HEK293 (cell line): ENCODE measurements around the gene TMEM121.

Source experiments
- CTCF ChIA-PET: fragments of 350-600 bp; formaldehyde crosslinking; extraction: SDS; loops from one replicate; lab custom pipeline; 2021; ENCODE audit warnings: antibody characterized with exemption; lab: Yijun Ruan, JAX
- POLR2A ChIA-PET: fragments of 300-600 bp; formaldehyde crosslinking; extraction: SDS; loops from one replicate; lab custom pipeline; 2020; ENCODE audit warnings: antibody characterized with exemption, inconsistent platforms; lab: Yijun Ruan, JAX
- H3K27ac ChIP-seq: fragments of 200-500 bp; sonication (Bioruptor generic); 2 replicates; pipeline ENCODE4 v1.5.1; 2014; ENCODE audit warnings: low read depth, low read length, control low read depth, inconsistent platforms; ENCODE audit errors: extremely low read depth
- H3K36me3 ChIP-seq, 2 experiments: fragments of 200-500 bp in 1 of 2; sonication (Bioruptor generic) in 1 of 2; 1 replicate in 1 of 2; 2 replicates in 1 of 2; pipeline ENCODE4 v1.5.1; 2014 to 2017; ENCODE audit warnings: inconsistent platforms in 2 of 2, low read length in 2 of 2; ENCODE audit not compliant: control insufficient read depth in 2 of 2, insufficient read depth in 1 of 2
- H3K4me1 ChIP-seq: fragments of 200-500 bp; sonication (Bioruptor generic); 2 replicates; pipeline ENCODE4 v1.5.1; 2014; ENCODE audit warnings: mild to moderate bottlenecking, low read length, inconsistent platforms; ENCODE audit not compliant: control insufficient read depth, insufficient read depth
- H3K4me3 ChIP-seq: 2 replicates; pipeline ENCODE4 v1.5.1; 2011; ENCODE audit warnings: low read depth, mild to moderate bottlenecking, control low read depth, low read length, moderate library complexity
- H3K9me3 ChIP-seq: fragments of 200-500 bp; sonication (Bioruptor generic); 2 replicates; pipeline ENCODE4 v1.5.1; 2014; ENCODE audit warnings: low read depth, low read length, inconsistent platforms; ENCODE audit not compliant: control insufficient read depth, insufficient read depth
- GLIS2 ChIP-seq: fragments of 450-650 bp; formaldehyde crosslinking; IDR thresholded peaks from 2 replicates; pipeline ENCODE4 v1.5.1; 2016; ENCODE audit warnings: missing biosample characterization, missing genetic modification characterization
- KLF9 ChIP-seq: fragments of 450-650 bp; formaldehyde crosslinking; IDR thresholded peaks from 2 replicates; pipeline ENCODE4 v1.5.1; 2016; ENCODE audit warnings: missing biosample characterization, missing genetic modification characterization, low read depth
- OSR2 ChIP-seq: fragments of 450-650 bp; formaldehyde crosslinking; IDR thresholded peaks from 2 replicates; pipeline ENCODE4 v1.5.1; 2016; ENCODE audit warnings: missing biosample characterization, missing genetic modification characterization
- ZBTB8A ChIP-seq: fragments of 450-650 bp; formaldehyde crosslinking; IDR thresholded peaks from 2 replicates; pipeline ENCODE4 v1.5.1; 2016; ENCODE audit warnings: missing biosample characterization, missing genetic modification characterization
- ZNF169 ChIP-seq: fragments of 450-650 bp; formaldehyde crosslinking; IDR thresholded peaks from 2 replicates; pipeline ENCODE4 v1.5.1; 2016; ENCODE audit warnings: missing biosample characterization, missing genetic modification characterization
- ZNF302 ChIP-seq: fragments of 450-650 bp; formaldehyde crosslinking; IDR thresholded peaks from 2 replicates; pipeline ENCODE4 v1.5.1; 2016; ENCODE audit warnings: missing biosample characterization, missing genetic modification characterization, low read depth
- ZNF521 ChIP-seq: fragments of 450-650 bp; formaldehyde crosslinking; IDR thresholded peaks from 2 replicates; pipeline ENCODE4 v1.5.1; 2017; ENCODE audit warnings: missing biosample characterization, mild to moderate bottlenecking, missing genetic modification characterization
- ZNF561 ChIP-seq: fragments of 450-650 bp; IDR thresholded peaks from 2 replicates; pipeline ENCODE4 v1.5.1; 2018; ENCODE audit warnings: missing biosample characterization, missing genetic modification characterization, borderline replicate concordance
- ZNF623 ChIP-seq: fragments of 450-650 bp; formaldehyde crosslinking; IDR thresholded peaks from 2 replicates; pipeline ENCODE4 v1.5.1; 2016; ENCODE audit warnings: missing biosample characterization, missing genetic modification characterization
- ZSCAN30 ChIP-seq: fragments of 450-650 bp; IDR thresholded peaks from 2 replicates; pipeline ENCODE4 v1.5.1; 2018; ENCODE audit warnings: missing biosample characterization, mild to moderate bottlenecking, missing genetic modification characterization, moderate library complexity
- TF ChIP-seq, protein P1 (sequence below): fragments of 450-650 bp; IDR thresholded peaks from 2 replicates; pipeline ENCODE4 v1.5.1; 2018; ENCODE audit warnings: missing biosample characterization, mild to moderate bottlenecking, missing genetic modification characterization
- TF ChIP-seq, protein P2 (sequence below): fragments of 450-650 bp; formaldehyde crosslinking; conservative IDR thresholded peaks from 2 replicates; pipeline ENCODE4 v1.5.1; 2016; ENCODE audit warnings: low read depth, missing biosample characterization, missing genetic modification characterization
- TF ChIP-seq, protein P3 (sequence below): fragments of 450-650 bp; formaldehyde crosslinking; IDR thresholded peaks from 2 replicates; pipeline ENCODE4 v1.5.1; 2016; ENCODE audit warnings: missing biosample characterization, missing genetic modification characterization
- TF ChIP-seq, protein P4 (sequence below): fragments of 450-650 bp; formaldehyde crosslinking; IDR thresholded peaks from 2 replicates; pipeline ENCODE4 v1.5.1; 2017; ENCODE audit warnings: missing biosample characterization, missing genetic modification characterization
- TF ChIP-seq, protein P5 (sequence below): fragments of 450-650 bp; formaldehyde crosslinking; IDR thresholded peaks from 2 replicates; pipeline ENCODE4 v1.5.1; 2016; ENCODE audit warnings: missing biosample characterization, missing genetic modification characterization, borderline replicate concordance
- TF ChIP-seq, protein P6 (sequence below): fragments of 450-650 bp; formaldehyde crosslinking; IDR thresholded peaks from 2 replicates; pipeline ENCODE4 v1.5.1; 2016; ENCODE audit warnings: missing biosample characterization, missing genetic modification characterization, low read depth

TMEM121 gene

DNA sequence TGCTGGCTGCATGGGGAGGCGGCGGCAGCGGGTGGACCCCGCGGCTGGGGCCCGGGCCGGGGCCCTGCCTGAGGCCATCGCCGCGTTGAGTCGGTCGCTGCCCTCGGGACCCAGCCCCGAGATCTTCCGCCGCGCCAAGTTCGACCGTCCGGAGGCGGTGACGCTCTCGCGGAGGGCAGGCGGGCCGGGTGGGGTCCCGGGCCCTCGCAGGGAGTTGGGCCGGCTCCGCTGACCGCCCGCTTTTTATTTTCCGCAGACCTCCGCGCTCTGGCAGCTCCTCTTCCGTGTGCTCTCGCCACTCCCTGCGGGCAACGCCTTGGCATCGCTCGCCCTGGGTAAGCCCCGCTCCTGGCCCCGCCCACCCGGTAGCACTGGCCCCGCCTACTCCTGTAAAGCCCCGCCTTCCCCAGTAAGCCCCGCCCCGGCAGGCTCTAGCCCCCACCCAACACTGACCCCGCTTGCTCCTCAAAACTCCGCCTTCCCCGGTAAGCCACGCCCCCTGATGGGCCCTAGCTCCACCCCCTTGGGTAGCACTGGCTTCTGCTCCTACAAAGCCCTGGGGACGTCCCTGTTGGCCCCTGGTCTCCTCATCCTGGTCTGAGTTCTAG lies 34.9 kb upstream of the TMEM121 start (continued):
- no peak for TF ChIP-seq ZNF521 (tag by site-specific recombination)
- TF ChIP-seq OSR2 (tag by site-specific recombination) = peak; percentile 67
- TF ChIP-seq ZNF623 (tag by site-specific recombination) = no peak
- TF ChIP-seq, protein P1, sequence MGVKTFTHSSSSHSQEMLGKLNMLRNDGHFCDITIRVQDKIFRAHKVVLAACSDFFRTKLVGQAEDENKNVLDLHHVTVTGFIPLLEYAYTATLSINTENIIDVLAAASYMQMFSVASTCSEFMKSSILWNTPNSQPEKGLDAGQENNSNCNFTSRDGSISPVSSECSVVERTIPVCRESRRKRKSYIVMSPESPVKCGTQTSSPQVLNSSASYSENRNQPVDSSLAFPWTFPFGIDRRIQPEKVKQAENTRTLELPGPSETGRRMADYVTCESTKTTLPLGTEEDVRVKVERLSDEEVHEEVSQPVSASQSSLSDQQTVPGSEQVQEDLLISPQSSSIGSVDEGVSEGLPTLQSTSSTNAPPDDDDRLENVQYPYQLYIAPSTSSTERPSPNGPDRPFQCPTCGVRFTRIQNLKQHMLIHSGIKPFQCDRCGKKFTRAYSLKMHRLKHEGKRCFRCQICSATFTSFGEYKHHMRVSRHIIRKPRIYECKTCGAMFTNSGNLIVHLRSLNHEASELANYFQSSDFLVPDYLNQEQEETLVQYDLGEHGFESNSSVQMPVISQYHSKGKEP (tag by site-specific recombination) = 0 out of 2 replicates have a peak, but pooled peaks have one; percentile 34
- TF ChIP-seq KLF9 (tag by site-specific recombination) = peak; percentile 38; the same call in 1 of the 2 replicates
- peak; percentile 81 for TF ChIP-seq ZSCAN30
- TF ChIP-seq, protein P2, sequence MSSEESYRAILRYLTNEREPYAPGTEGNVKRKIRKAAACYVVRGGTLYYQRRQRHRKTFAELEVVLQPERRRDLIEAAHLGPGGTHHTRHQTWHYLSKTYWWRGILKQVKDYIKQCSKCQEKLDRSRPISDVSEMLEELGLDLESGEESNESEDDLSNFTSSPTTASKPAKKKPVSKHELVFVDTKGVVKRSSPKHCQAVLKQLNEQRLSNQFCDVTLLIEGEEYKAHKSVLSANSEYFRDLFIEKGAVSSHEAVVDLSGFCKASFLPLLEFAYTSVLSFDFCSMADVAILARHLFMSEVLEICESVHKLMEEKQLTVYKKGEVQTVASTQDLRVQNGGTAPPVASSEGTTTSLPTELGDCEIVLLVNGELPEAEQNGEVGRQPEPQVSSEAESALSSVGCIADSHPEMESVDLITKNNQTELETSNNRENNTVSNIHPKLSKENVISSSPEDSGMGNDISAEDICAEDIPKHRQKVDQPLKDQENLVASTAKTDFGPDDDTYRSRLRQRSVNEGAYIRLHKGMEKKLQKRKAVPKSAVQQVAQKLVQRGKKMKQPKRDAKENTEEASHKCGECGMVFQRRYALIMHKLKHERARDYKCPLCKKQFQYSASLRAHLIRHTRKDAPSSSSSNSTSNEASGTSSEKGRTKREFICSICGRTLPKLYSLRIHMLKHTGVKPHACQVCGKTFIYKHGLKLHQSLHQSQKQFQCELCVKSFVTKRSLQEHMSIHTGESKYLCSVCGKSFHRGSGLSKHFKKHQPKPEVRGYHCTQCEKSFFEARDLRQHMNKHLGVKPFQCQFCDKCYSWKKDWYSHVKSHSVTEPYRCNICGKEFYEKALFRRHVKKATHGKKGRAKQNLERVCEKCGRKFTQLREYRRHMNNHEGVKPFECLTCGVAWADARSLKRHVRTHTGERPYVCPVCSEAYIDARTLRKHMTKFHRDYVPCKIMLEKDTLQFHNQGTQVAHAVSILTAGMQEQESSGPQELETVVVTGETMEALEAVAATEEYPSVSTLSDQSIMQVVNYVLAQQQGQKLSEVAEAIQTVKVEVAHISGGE = no peak

DNA sequence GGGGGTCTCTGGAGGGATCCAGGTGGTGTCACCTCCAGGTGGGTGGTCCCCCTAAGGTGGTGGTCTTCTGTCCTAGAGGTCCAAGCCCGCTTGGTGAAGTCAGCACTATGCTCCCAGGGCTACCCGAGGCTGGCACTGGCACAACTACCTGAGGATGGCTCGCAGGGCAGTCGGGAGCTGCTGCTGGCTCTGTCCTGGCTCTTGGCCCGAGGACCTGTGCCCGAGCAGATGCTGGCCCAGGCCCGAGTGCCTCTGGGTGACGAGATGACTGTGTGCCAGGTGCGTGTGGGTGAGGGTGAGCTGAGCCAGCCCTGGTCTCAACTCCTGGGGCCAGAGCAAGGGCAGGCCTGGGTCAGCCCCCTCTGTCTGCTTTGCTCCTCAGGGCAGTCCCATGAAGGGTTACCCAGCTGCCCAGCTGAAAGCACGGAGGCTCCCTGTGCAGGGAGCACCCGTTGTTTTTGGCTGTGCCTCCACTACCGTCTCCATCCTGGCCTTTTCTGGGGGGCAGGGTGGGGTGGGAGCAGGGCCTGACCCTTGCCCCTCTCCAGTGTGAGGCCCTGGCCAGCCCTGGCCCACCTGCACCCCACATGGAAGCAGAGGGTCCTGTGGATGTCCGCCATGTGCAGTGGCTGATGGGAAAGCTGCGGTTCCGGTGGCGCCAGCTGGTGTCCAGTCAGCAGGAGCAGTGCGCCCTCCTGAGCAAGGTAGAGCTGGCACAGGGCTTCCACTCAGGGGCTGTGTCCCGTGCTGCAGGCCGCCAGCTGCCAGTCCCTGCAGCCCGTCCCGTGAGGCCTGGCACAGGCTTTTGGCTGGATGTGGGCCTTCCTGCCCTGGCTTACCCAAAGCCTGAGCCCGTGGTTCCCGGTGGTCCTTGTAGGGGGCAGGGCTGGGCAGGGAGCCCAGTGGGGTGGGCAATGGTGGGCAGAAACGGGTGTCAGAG lies 34.1 kb upstream of the TMEM121 start:
- H3K9me3 ChIP-seq = no peaks in the 10 kb centered on the region
- H3K36me3 ChIP-seq = peaks cover 0 to 18% of the 10 kb centered on the region in 2 experiments; a peak in 1 of 3 replicates
- H3K4me1 ChIP-seq = peaks cover 5% of the 10 kb centered on the region
- 0 out of 2 replicates have a peak overlapping the region, but pooled peaks have one; percentile 16 for H3K27ac ChIP-seq
- POLR2A ChIA-PET = interaction anchor here (0.6 to 1.4 kb wide), 13 partner anchors 8 to 695 kb away, joined by 3 to 19 read pairs (median 4); no protein-coding TSS in a partner anchor
- peak overlapping the region; percentile 81 for H3K4me3 ChIP-seq
- CTCF ChIA-PET = interaction anchor here (0.6 to 5.0 kb wide), 8 partner anchors 11 to 852 kb away, joined by 3 to 83 read pairs (median 3); no protein-coding TSS in a partner anchor
- TF ChIP-seq ZNF302 (tag by site-specific recombination) (no peak), ZNF169 (tag by site-specific recombination) (no peak), ZNF561 (no peak), GLIS2 (peak; percentile 6; the same call in 1 of the 2 replicates), ZBTB8A (tag by site-specific recombination) (0 out of 2 replicates have a peak, but pooled peaks have one; percentile 12)
- TF ChIP-seq, protein P3, sequence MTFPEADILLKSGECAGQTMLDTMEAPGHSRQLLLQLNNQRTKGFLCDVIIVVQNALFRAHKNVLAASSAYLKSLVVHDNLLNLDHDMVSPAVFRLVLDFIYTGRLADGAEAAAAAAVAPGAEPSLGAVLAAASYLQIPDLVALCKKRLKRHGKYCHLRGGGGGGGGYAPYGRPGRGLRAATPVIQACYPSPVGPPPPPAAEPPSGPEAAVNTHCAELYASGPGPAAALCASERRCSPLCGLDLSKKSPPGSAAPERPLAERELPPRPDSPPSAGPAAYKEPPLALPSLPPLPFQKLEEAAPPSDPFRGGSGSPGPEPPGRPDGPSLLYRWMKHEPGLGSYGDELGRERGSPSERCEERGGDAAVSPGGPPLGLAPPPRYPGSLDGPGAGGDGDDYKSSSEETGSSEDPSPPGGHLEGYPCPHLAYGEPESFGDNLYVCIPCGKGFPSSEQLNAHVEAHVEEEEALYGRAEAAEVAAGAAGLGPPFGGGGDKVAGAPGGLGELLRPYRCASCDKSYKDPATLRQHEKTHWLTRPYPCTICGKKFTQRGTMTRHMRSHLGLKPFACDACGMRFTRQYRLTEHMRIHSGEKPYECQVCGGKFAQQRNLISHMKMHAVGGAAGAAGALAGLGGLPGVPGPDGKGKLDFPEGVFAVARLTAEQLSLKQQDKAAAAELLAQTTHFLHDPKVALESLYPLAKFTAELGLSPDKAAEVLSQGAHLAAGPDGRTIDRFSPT (tag by site-specific recombination) = peak; percentile 56; the same call in 1 of the 2 replicates
- TF ChIP-seq, protein P4, sequence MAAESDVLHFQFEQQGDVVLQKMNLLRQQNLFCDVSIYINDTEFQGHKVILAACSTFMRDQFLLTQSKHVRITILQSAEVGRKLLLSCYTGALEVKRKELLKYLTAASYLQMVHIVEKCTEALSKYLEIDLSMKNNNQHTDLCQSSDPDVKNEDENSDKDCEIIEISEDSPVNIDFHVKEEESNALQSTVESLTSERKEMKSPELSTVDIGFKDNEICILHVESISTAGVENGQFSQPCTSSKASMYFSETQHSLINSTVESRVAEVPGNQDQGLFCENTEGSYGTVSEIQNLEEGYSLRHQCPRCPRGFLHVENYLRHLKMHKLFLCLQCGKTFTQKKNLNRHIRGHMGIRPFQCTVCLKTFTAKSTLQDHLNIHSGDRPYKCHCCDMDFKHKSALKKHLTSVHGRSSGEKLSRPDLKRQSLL (tag by site-specific recombination) = no peak
- TF ChIP-seq, protein P5, sequence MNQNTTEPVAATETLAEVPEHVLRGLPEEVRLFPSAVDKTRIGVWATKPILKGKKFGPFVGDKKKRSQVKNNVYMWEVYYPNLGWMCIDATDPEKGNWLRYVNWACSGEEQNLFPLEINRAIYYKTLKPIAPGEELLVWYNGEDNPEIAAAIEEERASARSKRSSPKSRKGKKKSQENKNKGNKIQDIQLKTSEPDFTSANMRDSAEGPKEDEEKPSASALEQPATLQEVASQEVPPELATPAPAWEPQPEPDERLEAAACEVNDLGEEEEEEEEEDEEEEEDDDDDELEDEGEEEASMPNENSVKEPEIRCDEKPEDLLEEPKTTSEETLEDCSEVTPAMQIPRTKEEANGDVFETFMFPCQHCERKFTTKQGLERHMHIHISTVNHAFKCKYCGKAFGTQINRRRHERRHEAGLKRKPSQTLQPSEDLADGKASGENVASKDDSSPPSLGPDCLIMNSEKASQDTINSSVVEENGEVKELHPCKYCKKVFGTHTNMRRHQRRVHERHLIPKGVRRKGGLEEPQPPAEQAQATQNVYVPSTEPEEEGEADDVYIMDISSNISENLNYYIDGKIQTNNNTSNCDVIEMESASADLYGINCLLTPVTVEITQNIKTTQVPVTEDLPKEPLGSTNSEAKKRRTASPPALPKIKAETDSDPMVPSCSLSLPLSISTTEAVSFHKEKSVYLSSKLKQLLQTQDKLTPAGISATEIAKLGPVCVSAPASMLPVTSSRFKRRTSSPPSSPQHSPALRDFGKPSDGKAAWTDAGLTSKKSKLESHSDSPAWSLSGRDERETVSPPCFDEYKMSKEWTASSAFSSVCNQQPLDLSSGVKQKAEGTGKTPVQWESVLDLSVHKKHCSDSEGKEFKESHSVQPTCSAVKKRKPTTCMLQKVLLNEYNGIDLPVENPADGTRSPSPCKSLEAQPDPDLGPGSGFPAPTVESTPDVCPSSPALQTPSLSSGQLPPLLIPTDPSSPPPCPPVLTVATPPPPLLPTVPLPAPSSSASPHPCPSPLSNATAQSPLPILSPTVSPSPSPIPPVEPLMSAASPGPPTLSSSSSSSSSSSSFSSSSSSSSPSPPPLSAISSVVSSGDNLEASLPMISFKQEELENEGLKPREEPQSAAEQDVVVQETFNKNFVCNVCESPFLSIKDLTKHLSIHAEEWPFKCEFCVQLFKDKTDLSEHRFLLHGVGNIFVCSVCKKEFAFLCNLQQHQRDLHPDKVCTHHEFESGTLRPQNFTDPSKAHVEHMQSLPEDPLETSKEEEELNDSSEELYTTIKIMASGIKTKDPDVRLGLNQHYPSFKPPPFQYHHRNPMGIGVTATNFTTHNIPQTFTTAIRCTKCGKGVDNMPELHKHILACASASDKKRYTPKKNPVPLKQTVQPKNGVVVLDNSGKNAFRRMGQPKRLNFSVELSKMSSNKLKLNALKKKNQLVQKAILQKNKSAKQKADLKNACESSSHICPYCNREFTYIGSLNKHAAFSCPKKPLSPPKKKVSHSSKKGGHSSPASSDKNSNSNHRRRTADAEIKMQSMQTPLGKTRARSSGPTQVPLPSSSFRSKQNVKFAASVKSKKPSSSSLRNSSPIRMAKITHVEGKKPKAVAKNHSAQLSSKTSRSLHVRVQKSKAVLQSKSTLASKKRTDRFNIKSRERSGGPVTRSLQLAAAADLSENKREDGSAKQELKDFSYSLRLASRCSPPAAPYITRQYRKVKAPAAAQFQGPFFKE = 0 out of 2 replicates have a peak, but pooled peaks have one; percentile 56
- TF ChIP-seq, protein P6, sequence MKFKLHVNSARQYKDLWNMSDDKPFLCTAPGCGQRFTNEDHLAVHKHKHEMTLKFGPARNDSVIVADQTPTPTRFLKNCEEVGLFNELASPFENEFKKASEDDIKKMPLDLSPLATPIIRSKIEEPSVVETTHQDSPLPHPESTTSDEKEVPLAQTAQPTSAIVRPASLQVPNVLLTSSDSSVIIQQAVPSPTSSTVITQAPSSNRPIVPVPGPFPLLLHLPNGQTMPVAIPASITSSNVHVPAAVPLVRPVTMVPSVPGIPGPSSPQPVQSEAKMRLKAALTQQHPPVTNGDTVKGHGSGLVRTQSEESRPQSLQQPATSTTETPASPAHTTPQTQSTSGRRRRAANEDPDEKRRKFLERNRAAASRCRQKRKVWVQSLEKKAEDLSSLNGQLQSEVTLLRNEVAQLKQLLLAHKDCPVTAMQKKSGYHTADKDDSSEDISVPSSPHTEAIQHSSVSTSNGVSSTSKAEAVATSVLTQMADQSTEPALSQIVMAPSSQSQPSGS (tag by site-specific recombination) = no peak
